Neuron (in vitro differentiated cells): Measurements from ENCODE around the gene TLE1.
"Not testable (repeated sequence)": the region's sequence is repeated elsewhere in the genome, so short reads cannot be mapped to it uniquely, and the experiment has no call there.

Source experiments
- H2AFZ ChIP-seq: one replicate; pipeline ENCODE4 v1.6.1; 2013; ENCODE audit warnings: low read depth, mild to moderate bottlenecking, inconsistent platforms, low read length, moderate library complexity
- H3K27me3 ChIP-seq: one replicate; pipeline ENCODE4 v1.6.1; 2013; ENCODE audit warnings: low read length; ENCODE audit not compliant: insufficient read depth
- H3K36me3 ChIP-seq: one replicate; pipeline ENCODE4 v1.6.1; 2013; ENCODE audit warnings: low read length; ENCODE audit not compliant: insufficient read depth
- H3K4me1 ChIP-seq: one replicate; pipeline ENCODE4 v1.6.1; 2013; ENCODE audit warnings: low read length; ENCODE audit not compliant: insufficient read depth
- H3K4me3 ChIP-seq: 2 replicates; pipeline ENCODE4 v1.5.1; 2013; ENCODE audit warnings: mild to moderate bottlenecking, low read length, moderate library complexity
- H3K9me3 ChIP-seq: one replicate; pipeline ENCODE4 v1.6.1; 2013; ENCODE audit warnings: low read length

Gene TLE1

GRCh38 chr9:81620002-81620390, 69.4 kb downstream of the TLE1 start:
- Histone ChIP-seq H3K4me3 (no peak overlapping the region), H3K9me3 (no peaks in the 10 kb centered on the region), H3K4me1 (peaks cover 42% of the 10 kb centered on the region), H2AFZ (no peak overlapping the region), H3K27me3 (no peaks in the 10 kb centered on the region), H3K36me3 (peaks cover 18% of the 10 kb centered on the region)

DNA sequence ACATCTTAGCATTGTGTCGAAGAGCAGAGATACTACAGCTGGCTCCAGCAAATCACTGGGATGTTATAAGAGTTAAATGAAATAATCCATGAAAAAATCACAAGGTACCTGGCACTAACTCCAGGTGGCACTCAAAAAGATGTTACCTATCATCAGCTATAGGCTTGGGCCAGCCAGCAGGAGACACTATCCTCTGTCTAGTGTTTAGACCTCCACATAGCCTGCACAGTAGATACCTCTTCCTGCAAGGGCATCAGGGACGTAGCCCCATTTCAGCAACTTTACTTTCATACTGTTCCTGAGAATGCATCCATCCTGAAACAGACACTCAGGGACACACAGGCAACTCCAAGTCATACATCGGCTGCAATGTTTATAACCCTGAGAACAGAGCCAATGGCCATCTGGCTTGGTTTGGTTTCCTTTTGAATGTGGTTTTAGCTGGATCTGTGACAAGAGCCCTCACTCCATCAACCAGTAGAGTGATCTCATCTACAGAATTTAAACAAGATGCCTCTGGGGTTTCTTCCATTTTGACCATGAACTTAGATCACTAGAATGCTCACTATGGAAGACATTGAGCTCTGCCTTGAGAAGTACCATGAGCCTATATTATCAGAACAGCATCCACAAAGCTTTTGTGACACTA, 69.9 kb downstream of the TLE1 start:
- H3K9me3 ChIP-seq: no peaks in the 10 kb centered on the region
- H2AFZ ChIP-seq: no peak overlapping the region
- H3K4me1 ChIP-seq: peaks cover 42% of the 10 kb centered on the region
- no peak overlapping the region for H3K4me3 ChIP-seq
- H3K27me3 ChIP-seq: no peaks in the 10 kb centered on the region
- peaks cover 21% of the 10 kb centered on the region for H3K36me3 ChIP-seq

GRCh38 chr9:81618923-81619322, 70.4 kb downstream of the TLE1 start:
- Histone ChIP-seq H3K9me3 (no peaks in the 10 kb centered on the region), H3K4me1 (peaks cover 39% of the 10 kb centered on the region), H3K36me3 (peaks cover 25% of the 10 kb centered on the region), H2AFZ (no peak overlapping the region), H3K27me3 (no peaks in the 10 kb centered on the region), H3K4me3 (no peak overlapping the region)

GRCh38 chr9:81616141-81616540, 73.2 kb downstream of the TLE1 start:
- no peaks in the 10 kb centered on the region for H3K9me3 ChIP-seq
- H2AFZ ChIP-seq: no peak overlapping the region
- H3K27me3 ChIP-seq: no peaks in the 10 kb centered on the region
- peaks cover 46% of the 10 kb centered on the region for H3K36me3 ChIP-seq
- H3K4me3 ChIP-seq: no peak overlapping the region
- peaks cover 17% of the 10 kb centered on the region for H3K4me1 ChIP-seq

DNA sequence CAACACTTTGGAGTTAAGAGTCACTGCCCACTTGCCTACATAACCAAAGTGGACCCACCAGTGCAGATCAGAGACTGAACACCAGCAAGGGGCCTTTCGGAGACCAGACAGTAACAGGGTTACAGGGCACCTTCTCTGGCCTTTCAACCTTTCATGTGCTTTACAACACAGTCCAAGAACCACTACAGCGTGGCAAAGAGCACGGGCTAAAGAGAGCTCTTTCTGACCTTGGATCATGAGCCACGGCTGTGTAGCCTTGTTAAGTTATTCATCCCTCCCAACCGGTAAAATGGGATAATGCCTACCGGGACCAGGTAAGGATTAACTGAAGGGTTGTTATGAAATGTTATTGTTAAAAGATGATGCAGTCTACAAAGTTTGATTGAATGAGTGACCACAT, 75.0 kb downstream of the TLE1 start:
- Histone ChIP-seq H3K27me3 (no peaks in the 10 kb centered on the region), H3K4me3 (no peak overlapping the region), H2AFZ (no peak overlapping the region), H3K9me3 (no peaks in the 10 kb centered on the region), H3K36me3 (peaks cover 54% of the 10 kb centered on the region), H3K4me1 (peaks cover 11% of the 10 kb centered on the region)

DNA sequence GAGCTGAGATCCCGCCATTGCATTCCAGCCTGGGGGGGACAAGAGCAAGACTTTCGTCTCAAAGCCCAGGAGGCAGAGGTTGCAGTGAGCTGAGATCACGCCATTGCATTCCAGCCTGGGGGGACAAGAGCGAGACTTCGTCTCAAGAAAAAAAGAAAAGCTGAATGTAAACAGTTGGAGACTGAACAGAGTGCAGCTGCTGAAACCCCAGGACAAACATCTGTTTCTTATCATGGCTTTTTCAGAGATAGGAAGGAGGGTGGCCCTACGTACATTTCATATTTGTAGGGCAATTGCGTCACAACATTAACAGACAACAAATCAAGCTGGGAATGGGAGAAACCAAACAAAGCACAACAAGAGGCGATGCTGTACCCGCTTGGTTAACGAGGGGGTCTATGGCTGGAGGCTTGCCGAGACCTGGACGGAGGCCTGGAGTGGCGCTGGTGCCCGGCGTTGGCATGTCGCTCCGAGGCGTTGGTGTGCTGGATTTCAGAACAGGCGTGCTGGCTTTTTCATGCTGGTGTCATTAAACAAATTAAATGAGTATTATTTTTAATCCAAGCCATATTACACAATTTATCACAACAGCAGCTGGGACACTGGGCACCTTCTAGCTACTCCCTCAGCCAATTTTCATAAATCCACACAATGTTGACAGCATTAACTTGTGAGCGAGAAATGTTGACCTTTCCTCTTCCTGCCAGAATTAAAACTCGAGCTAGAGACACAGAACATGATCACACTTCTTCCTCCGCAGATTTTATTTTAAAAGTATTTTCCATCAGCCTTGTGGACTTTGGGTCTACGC, 76.1 kb downstream of the TLE1 start:
- Histone ChIP-seq H3K36me3 (peaks cover 52% of the 10 kb centered on the region), H3K4me3 (no peak overlapping the region)

GRCh38 chr9:81611664-81612063, 77.7 kb downstream of the TLE1 start:
- Histone ChIP-seq H3K4me3 (no peak overlapping the region), H3K27me3 (no peaks in the 10 kb centered on the region), H3K36me3 (peaks cover 49% of the 10 kb centered on the region), H3K9me3 (no peaks in the 10 kb centered on the region), H3K4me1 (peaks cover 11% of the 10 kb centered on the region), H2AFZ (no peak overlapping the region)

More for the DNA sequence above, 76.1 kb downstream of the TLE1 start:
- no peaks in the 10 kb centered on the region for H3K27me3 ChIP-seq
- no peaks in the 10 kb centered on the region for H3K9me3 ChIP-seq
- peaks cover 11% of the 10 kb centered on the region for H3K4me1 ChIP-seq
- no peak overlapping the region for H2AFZ ChIP-seq

DNA sequence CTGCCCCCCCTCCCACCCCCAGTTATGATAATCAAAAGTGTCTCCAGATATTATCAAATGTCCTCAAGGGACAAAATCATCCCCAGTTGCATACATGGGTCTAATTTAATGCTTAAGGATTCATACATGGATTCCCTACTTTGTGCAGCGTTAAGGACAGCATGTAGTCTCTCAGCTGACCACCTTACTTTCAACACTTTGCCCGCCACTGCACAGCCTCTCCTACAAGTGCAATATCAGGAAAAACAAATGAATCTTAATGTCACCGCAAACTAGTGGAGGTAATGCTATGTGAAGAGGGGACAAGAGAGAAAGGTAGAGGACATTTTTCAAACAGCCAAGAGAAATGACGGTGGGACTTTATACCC, 78.6 kb downstream of the TLE1 start:
- H3K4me1 ChIP-seq: peaks cover 11% of the 10 kb centered on the region
- peaks cover 41% of the 10 kb centered on the region for H3K36me3 ChIP-seq

DNA sequence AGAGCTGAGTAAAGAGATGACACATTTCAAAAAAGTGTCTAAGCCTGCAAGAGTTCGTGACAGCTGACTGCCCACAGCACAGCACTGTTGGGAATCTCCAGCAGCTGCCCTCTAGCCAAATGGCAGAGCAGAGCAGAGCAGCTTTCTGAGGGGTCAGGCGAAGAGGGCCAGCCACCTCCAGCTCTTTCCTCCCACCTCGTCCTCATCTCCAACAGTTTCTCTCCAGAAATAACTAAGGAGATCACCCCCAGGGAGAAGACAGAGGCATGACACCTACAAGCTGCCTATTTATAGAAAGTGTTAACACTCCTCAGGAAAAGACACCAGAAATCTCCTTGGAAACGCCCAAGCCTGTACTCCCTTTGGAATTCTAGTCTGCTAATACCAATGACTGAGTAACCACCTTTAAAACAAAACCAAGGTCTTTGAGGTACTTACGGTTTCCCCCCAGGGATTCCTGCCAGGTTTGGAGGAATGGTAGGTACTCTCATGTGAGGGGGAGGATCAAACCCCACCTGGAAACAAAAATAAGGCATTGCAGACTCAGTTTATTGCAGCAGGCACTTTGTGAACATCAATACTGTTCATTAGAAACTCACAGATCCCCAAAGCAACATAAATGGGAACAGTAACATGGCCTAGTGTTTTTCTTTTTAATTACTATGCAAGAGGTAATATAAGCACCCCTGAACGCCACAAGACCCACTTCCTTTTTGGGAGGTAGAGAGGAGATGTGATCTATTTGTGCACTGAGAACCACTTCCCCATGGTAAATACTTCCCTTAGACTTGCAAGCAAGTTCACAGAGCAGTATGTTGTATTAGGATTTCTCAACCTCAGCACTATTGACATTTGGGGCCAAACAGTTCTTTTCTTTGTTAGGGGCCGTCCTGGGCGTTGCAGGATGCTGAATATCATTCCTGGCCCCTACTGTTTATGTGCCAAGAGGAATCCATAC, 79.3 kb downstream of the TLE1 start:
- Histone ChIP-seq H3K4me1 (peaks cover 11% of the 10 kb centered on the region), H3K9me3 (no peaks in the 10 kb centered on the region), H2AFZ (no peak overlapping the region), H3K4me3 (no peak overlapping the region), H3K36me3 (peaks cover 39% of the 10 kb centered on the region), H3K27me3 (no peaks in the 10 kb centered on the region)

More for the DNA sequence above, 78.6 kb downstream of the TLE1 start:
- no peak overlapping the region for H3K4me3 ChIP-seq
- no peaks in the 10 kb centered on the region for H3K27me3 ChIP-seq
- H3K9me3 ChIP-seq: no peaks in the 10 kb centered on the region
- no peak overlapping the region for H2AFZ ChIP-seq

DNA sequence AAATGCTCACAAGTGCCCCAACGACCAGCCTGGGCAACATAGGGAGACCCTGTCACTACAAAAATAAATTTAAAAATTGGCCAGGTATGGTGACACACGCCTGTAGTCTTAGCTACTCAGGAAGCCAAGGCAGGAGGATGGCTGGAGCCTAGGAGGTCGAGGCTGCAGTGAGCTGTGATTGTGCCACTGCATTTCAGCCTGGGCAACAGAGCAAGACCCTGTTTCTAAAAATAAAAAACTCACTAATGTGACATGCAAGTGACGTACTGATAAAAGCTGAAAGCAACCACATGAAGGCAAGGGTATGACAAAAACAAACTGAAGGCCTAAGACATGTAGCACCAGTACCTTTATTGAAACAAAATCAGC, 81.1 kb downstream of the TLE1 start:
- H2AFZ ChIP-seq: no peak overlapping the region
- H3K4me3 ChIP-seq: no peak overlapping the region
- no peaks in the 10 kb centered on the region for H3K27me3 ChIP-seq
- H3K36me3 ChIP-seq: peaks cover 34% of the 10 kb centered on the region
- H3K9me3 ChIP-seq: no peaks in the 10 kb centered on the region
- peaks cover 11% of the 10 kb centered on the region for H3K4me1 ChIP-seq

DNA sequence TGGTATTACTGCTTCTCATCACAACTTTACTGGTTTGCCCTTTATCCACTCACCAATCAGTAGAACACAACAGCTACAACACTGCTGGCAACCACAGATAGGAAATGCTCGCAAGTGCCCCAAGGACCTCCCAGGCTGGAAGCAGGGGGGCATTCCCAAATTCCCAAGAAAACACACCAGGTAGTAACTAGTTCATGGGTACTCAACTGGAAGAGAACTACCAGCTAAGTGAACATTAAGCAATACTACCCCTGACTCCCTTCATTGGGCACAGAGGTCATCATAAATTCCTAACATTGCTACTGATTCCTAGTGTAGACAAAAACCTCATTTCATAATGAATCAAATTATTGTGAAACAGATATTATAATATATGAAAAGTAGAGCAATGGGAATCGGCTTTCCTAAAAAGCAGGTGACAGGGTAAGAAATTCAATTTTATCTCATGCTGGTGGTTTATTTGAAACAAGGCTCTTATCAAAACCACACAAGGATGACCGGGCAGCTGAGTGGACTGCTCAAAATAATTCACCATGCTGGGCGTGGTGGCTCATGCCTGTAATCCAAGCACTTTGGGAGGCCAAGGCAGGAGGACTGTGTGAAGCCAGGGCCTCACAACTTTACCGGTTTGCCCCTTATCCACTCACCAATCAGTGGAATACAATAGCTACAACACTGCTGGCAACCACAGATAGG, 81.6 kb downstream of the TLE1 start:
- Histone ChIP-seq H3K36me3 (peaks cover 29% of the 10 kb centered on the region), H3K4me1 (peaks cover 11% of the 10 kb centered on the region), H2AFZ (no peak overlapping the region), H3K27me3 (no peaks in the 10 kb centered on the region), H3K9me3 (peaks cover 3% of the 10 kb centered on the region), H3K4me3 (no peak overlapping the region)

DNA sequence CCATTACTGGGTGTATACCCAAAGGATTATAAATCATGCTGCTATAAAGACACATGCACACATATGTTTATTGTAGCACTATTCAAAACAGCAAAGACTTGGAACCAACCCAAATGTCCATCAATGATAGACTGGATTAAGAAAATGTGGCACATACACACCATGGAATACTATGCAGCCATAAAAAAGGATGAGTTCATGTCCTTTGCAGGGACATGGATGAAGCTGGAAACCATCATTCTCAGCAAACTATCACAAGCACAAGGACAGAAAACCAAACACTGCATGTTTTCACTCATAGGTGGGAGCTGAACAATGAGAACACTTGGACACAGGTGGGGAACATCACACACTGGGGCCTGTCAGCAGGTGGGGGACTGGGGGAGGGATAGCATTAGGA, 83.1 kb downstream of the TLE1 start:
- Histone ChIP-seq H3K36me3 (peaks cover 28% of the 10 kb centered on the region), H3K4me1 (peaks cover 11% of the 10 kb centered on the region)
- H2AFZ ChIP-seq, H3K4me3 ChIP-seq, H3K27me3 ChIP-seq, H3K9me3 ChIP-seq: not testable (repeated sequence)
